SK-N-SH (cell line): ENCODE data around the gene SMS. TPM values are rescaled to one million over a fixed set of nuclear protein-coding genes. Genes with fewer than 3 reads are reported as not detected.

Source experiments
- CTCF ChIA-PET: fragments of 300-600, 350-600 bp; formaldehyde crosslinking; extraction: SDS; loops from one replicate; lab custom pipeline; 2021; lab: Yijun Ruan, JAX
- POLR2A ChIA-PET: fragments of 350-600 bp; sonication (Branson Sonifier 250); formaldehyde crosslinking; extraction: SDS; loops from one replicate; lab custom pipeline; 2020; ENCODE audit warnings: antibody characterized with exemption, inconsistent platforms; lab: Yijun Ruan, JAX
- DNase-seq: peaks from one replicate; pipeline ENCODE4 v3.0.0; 2012
- H2AFZ ChIP-seq: fragments of 200-600 bp; sonication (generic); 2 replicates; pipeline ENCODE4 v1.8.1; 2016; ENCODE audit warnings: antibody characterized with exemption, mild to moderate bottlenecking, low read depth
- H3F3A ChIP-seq: fragments of 200-600 bp; sonication (generic); replicated peaks from 2 replicates; pipeline ENCODE3; 2016; ENCODE audit warnings: antibody characterized with exemption, mild to moderate bottlenecking; ENCODE audit not compliant: insufficient read depth
- H3K27ac ChIP-seq, 2 experiments: fragments of 200-500 bp in 1 of 2; fragments of 200-600 bp in 1 of 2; sonication (Bioruptor generic) in 1 of 2; sonication (generic), shearing (Covaris generic) in 1 of 2; 2 replicates each; pipeline versions ENCODE4 v1.5.1 to v1.6.1; 2014 to 2016; ENCODE audit warnings: low read depth in 2 of 2, inconsistent platforms in 1 of 2, low read length in 1 of 2, mild to moderate bottlenecking in 1 of 2, mixed read lengths in 1 of 2
- H3K27me3 ChIP-seq: fragments of 200-600 bp; sonication (generic), shearing (Covaris generic); 2 replicates; pipeline ENCODE4 v1.6.1; 2016; ENCODE audit warnings: mixed run types; ENCODE audit not compliant: insufficient read depth
- H3K36me3 ChIP-seq, 2 experiments: fragments of 200-500 bp in 1 of 2; fragments of 200-600 bp in 1 of 2; sonication (Bioruptor generic) in 1 of 2; sonication (generic) in 1 of 2; replicated peaks in 1 of 2; 2 replicates each; pipeline versions ENCODE3 to v1.5.1; 2014 to 2016; ENCODE audit warnings: low read length in 1 of 2, mild to moderate bottlenecking in 1 of 2; ENCODE audit not compliant: insufficient read depth in 2 of 2, control insufficient read depth in 1 of 2
- H3K4me1 ChIP-seq, 2 experiments: fragments of 200-500 bp in 1 of 2; fragments of 200-600 bp in 1 of 2; sonication (Bioruptor generic) in 1 of 2; sonication (generic), shearing (Covaris generic) in 1 of 2; 2 replicates each; pipeline versions ENCODE4 v1.5.1 to v1.6.1; 2014 to 2016; ENCODE audit warnings: low read depth in 1 of 2, low read length in 1 of 2, mixed run types in 1 of 2; ENCODE audit not compliant: insufficient read depth in 2 of 2, control insufficient read depth in 1 of 2
- H3K4me2 ChIP-seq: fragments of 200-600 bp; sonication (generic), shearing (Covaris generic); 2 replicates; pipeline ENCODE4 v1.6.1; 2017; ENCODE audit warnings: mixed run types
- H3K4me3 ChIP-seq, 2 experiments: fragments of 200-500 bp in 1 of 2; fragments of 200-600 bp in 1 of 2; sonication (Bioruptor generic) in 1 of 2; sonication (generic), shearing (Covaris generic) in 1 of 2; 2 replicates each; pipeline versions ENCODE4 v1.5.1 to v1.8.1; 2014 to 2016; ENCODE audit warnings: low read depth in 2 of 2, inconsistent platforms in 1 of 2, low read length in 1 of 2, mild to moderate bottlenecking in 1 of 2, mixed read lengths in 1 of 2, moderate library complexity in 1 of 2
- H3K79me2 ChIP-seq: fragments of 200-600 bp; sonication (generic); 2 replicates; pipeline ENCODE4 v1.8.1; 2017; ENCODE audit warnings: mild to moderate bottlenecking; ENCODE audit not compliant: insufficient read depth
- H3K9ac ChIP-seq: fragments of 200-600 bp; sonication (generic); 2 replicates; pipeline ENCODE4 v1.6.1; 2017; ENCODE audit warnings: mixed run types
- H3K9me2 ChIP-seq: fragments of 200-600 bp; sonication (generic); 2 replicates; pipeline ENCODE4 v1.6.1; 2017; ENCODE audit warnings: mixed run types
- H3K9me3 ChIP-seq: fragments of 200-600 bp; sonication (generic); 2 replicates; pipeline ENCODE4 v1.6.1; 2017; ENCODE audit warnings: mixed run types, mild to moderate bottlenecking, moderate library complexity
- H4K20me1 ChIP-seq: fragments of 200-600 bp; sonication (generic); 2 replicates; pipeline ENCODE4 v1.6.1; 2017; ENCODE audit warnings: mild to moderate bottlenecking, mixed run types; ENCODE audit not compliant: insufficient read depth
- ELF1 ChIP-seq: IDR thresholded peaks from 2 replicates; pipeline ENCODE4 v1.4.0; 2012
- EP300 ChIP-seq, 2 experiments: IDR thresholded peaks; 2 replicates each; pipeline versions ENCODE4 v1.4.0 to v1.6.1; 2012; ENCODE audit warnings: borderline replicate concordance in 1 of 2, low read depth in 1 of 2, low read length in 1 of 2
- FOXJ3 ChIP-seq: sonication (generic); formaldehyde crosslinking; IDR thresholded peaks from 2 replicates; pipeline ENCODE4 v1.5.1; 2020; ENCODE audit warnings: mild to moderate bottlenecking, missing genetic modification reagents
- GABPA ChIP-seq: IDR thresholded peaks from 2 replicates; pipeline ENCODE4 v1.4.0; 2012; ENCODE audit warnings: low read depth, mild to moderate bottlenecking
- GATA2 ChIP-seq: sonication (generic); formaldehyde crosslinking; IDR thresholded peaks from 2 replicates; pipeline ENCODE4 v1.5.0; 2020; ENCODE audit warnings: mild to moderate bottlenecking, missing genetic modification reagents
- NFIC ChIP-seq: IDR thresholded peaks from 2 replicates; pipeline ENCODE4 v1.4.0; 2012; ENCODE audit warnings: borderline replicate concordance
- NRF1 ChIP-seq: IDR thresholded peaks from 2 replicates; pipeline ENCODE4 v1.6.1; 2012; ENCODE audit warnings: low read depth, mild to moderate bottlenecking, low read length
- POLR2AphosphoS5 ChIP-seq: IDR thresholded peaks from 2 replicates; pipeline ENCODE4 v1.6.1; 2012; ENCODE audit warnings: low read depth, low read length
- RAD21 ChIP-seq: IDR thresholded peaks from 2 replicates; pipeline ENCODE4 v1.6.1; 2012; ENCODE audit warnings: mild to moderate bottlenecking, low read length
- RCOR1 ChIP-seq: fragments of 150-350 bp; IDR thresholded peaks from 2 replicates; pipeline ENCODE4 v1.6.1; 2017; ENCODE audit warnings: antibody characterized with exemption, low read length
- RFX5 ChIP-seq: IDR thresholded peaks from 2 replicates; pipeline ENCODE4 v1.6.1; 2012; ENCODE audit warnings: mild to moderate bottlenecking, improper control_type of control experiment, low read length
- SIN3A ChIP-seq: IDR thresholded peaks from 2 replicates; pipeline ENCODE4 v1.6.1; 2012; ENCODE audit warnings: low read depth, mild to moderate bottlenecking, low read length, moderate library complexity, borderline replicate concordance
- TAF1 ChIP-seq: IDR thresholded peaks from 2 replicates; pipeline ENCODE4 v1.6.1; 2012; ENCODE audit warnings: low read depth, mild to moderate bottlenecking, low read length, moderate library complexity, borderline replicate concordance
- YY1 ChIP-seq: IDR thresholded peaks from 2 replicates; pipeline ENCODE4 v1.4.0; 2012; ENCODE audit warnings: low read depth, mild to moderate bottlenecking
- WGBS: methylation state at CpG from one replicate; pipeline ENCODE4 v1.1.6; 2017; ENCODE audit warnings: low lambda C conversion rate; 5-methylcytosine and 5-hydroxymethylcytosine counted together
- polyA plus RNA-seq, 3 experiments: library from polyadenylated mRNA; depleted of rRNA; stranded (reverse); fragments of >200 nt; gene quantifications; 2 replicates each; pipeline ENCODE4 v1.2.3, GENCODE V29; 2012
- TF ChIP-seq, protein P1 (sequence below): IDR thresholded peaks from 2 replicates; pipeline ENCODE4 v1.4.0; 2012; ENCODE audit warnings: low read depth, borderline replicate concordance

Gene SMS
- polyA plus RNA-seq, 1 of the 3 experiments (the other 2 are of a cell fraction): 116 TPM

- TF ChIP-seq SIN3A (no peak), NFIC (no peak)
- TF ChIP-seq, all 33 proteins: peak for 0
These were observed 72.4 kb downstream of the SMS start (continued) for GRCh38 chrX:22012931-22013330.

DNA sequence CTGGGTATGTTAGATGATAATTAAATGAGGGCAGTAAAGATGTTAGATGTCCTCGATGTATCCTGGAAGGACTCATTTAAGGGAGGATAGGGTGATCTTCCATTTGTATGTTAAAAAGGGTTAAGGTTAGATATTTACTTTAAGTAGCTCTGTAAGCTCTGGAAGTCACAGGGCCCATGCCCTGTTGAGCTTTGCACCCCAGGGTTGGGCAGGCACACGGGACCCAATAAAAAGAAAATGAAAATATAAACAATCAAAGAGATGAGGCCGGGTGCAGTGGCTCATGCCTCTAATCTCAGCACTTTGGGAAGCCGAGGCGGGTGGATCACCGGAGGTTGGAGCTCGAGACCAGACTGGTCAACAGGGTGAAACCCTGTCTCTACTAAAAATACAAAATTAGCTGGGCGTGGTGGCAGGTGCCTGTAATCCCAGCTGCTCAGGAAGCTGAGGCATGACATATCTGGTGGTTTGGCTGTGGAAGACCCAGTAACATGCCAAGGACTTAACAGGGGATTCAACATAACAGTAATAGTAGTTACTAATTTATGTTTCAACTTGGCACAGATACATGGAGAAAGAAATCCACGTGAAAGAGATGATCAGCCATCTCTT lies 74.7 kb downstream of the SMS start:
- no peak overlapping the region for H2AFZ ChIP-seq
- no peak overlapping the region for H3K27ac ChIP-seq
- no peaks in the 10 kb centered on the region for H3K4me1 ChIP-seq
- no peaks in the 10 kb centered on the region for H3K9me3 ChIP-seq
- TF ChIP-seq, protein P1, sequence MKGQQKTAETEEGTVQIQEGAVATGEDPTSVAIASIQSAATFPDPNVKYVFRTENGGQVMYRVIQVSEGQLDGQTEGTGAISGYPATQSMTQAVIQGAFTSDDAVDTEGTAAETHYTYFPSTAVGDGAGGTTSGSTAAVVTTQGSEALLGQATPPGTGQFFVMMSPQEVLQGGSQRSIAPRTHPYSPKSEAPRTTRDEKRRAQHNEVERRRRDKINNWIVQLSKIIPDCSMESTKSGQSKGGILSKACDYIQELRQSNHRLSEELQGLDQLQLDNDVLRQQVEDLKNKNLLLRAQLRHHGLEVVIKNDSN: no peak
- TF ChIP-seq FOXJ3 (CRISPR knock-in tag) (no peak), GATA2 (CRISPR knock-in tag) (no peak), GABPA (no peak), NRF1 (no peak), NFIC (no peak), POLR2AphosphoS5 (no peak), ELF1 (no peak)
- H4K20me1 ChIP-seq: no peaks in the 10 kb centered on the region
- H3K36me3 ChIP-seq: no peaks in the 10 kb centered on the region
- CTCF ChIA-PET: interaction anchor here (1.8 kb wide), 1 partner anchor 30 kb away, joined by 6 read pairs; no protein-coding TSS in a partner anchor
- H3K79me2 ChIP-seq: no peaks in the 10 kb centered on the region
- no peak overlapping the region for H3K4me2 ChIP-seq
- no peaks in the 10 kb centered on the region for H3K27me3 ChIP-seq
- no peak overlapping the region for H3K9ac ChIP-seq
- no peak overlapping the region for H3K4me3 ChIP-seq
- no peaks in the 10 kb centered on the region for H3K9me2 ChIP-seq
- peaks cover 17% of the 10 kb centered on the region for H3F3A ChIP-seq
- WGBS: 67% methylated on average over 9 of the region's 9 CpGs
- POLR2A ChIA-PET: no interaction called here
- DNase-seq: no peak

DNA sequence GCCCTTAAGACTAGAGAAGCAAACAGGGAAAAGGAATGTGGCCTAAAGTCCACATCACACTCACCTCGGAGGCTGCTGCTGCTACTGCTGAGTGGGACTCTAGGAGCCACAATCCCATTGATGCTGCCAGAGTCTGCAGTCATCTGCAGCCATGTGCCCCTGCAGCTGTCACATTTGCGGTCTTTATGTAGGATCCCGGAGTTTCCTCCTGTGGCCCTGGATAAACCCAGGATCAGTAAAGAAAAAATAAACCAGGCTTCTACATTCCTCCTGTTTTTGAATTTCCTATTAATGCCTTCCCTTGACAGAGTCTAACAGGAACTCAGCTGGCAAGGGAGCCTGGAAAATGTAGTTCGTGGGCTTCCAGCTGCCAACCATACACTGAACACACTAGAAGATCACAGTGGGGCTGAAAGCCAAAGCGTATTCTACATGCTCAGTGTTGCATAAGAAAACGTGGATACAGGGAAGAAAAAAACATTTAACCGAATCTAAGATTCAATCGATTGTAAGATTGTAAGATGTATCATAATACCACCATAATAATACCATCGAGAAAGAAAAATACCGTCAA lies 81.3 kb downstream of the SMS start:
- CTCF ChIA-PET: interaction anchor here (0.7 to 1.0 kb wide), 2 partner anchors 8 to 34 kb away, joined by 3 to 4 read pairs; no protein-coding TSS in a partner anchor
- Histone ChIP-seq H2AFZ (no peak overlapping the region), H3K4me1 (no peaks in the 10 kb centered on the region), H3K9ac (no peak overlapping the region), H4K20me1 (no peaks in the 10 kb centered on the region), H3K27me3 (no peaks in the 10 kb centered on the region), H3K36me3 (no peaks in the 10 kb centered on the region), H3K9me3 (no peaks in the 10 kb centered on the region), H3K79me2 (no peaks in the 10 kb centered on the region), H3K27ac (no peak overlapping the region)
- POLR2A ChIA-PET: no interaction called here
- WGBS: 48% methylated on average over 10 of the region's 10 CpGs
- TF ChIP-seq EP300 (IDR thresholded peaks at IDR 0.05; ENCODE audit: borderline replicate concordance in 1 of 2, low read depth in 1 of 2, low read length in 1 of 2): no peak
- TF ChIP-seq RCOR1: no peak
- TF ChIP-seq NRF1: no peak
- no peak for TF ChIP-seq RAD21
- no peak for TF ChIP-seq RFX5
- no peak for TF ChIP-seq YY1
- TF ChIP-seq TAF1: no peak
- TF ChIP-seq, all 33 proteins: peak for 0
- no peaks in the 10 kb centered on the region for H3F3A ChIP-seq
- no peak for DNase-seq
- H3K4me3 ChIP-seq: no peak overlapping the region
- H3K4me2 ChIP-seq: no peak overlapping the region
- no peaks in the 10 kb centered on the region for H3K9me2 ChIP-seq
